ENCODE measurements around the gene CCDC177.

The CCDC177 gene

GRCh38 chr14:69572030-69572840 is 2.4 kb downstream of the CCDC177 start:
- H3K27ac ChIP-seq = no peak overlapping the region
- H3K4me3 ChIP-seq = peak overlapping the region; percentile 1 to 43 (median 27)

- peak overlapping the region in 6 of 7 experiments; percentile 1 to 43 (median 30) for H3K4me3 ChIP-seq
- no peak overlapping the region for H3K27ac ChIP-seq
Observed at GRCh38 chr14:69571449-69572029, 3.1 kb downstream of the CCDC177 start.

- no peak overlapping the region for H3K27ac ChIP-seq
- H3K4me3 ChIP-seq = no peak overlapping the region
Observed at GRCh38 chr14:69570836-69571330, 3.8 kb downstream of the CCDC177 start.

GRCh38 chr14:69569859-69570258 is 4.8 kb downstream of the CCDC177 start:
- Histone ChIP-seq H3K4me3 (no peak overlapping the region), H3K27ac (no peak overlapping the region)

GRCh38 chr14:69567563-69567962 is 7.1 kb downstream of the CCDC177 start:
- no peak overlapping the region for H3K4me3 ChIP-seq
- H3K27ac ChIP-seq = no peak overlapping the region

- no peak overlapping the region for H3K4me3 ChIP-seq
- no peak overlapping the region for H3K27ac ChIP-seq
Observed at GRCh38 chr14:69561893-69562292, 12.8 kb downstream of the CCDC177 start.

GRCh38 chr14:69560826-69561225 is 13.8 kb downstream of the CCDC177 start:
- H3K27ac ChIP-seq = no peak overlapping the region
- H3K4me3 ChIP-seq = no peak overlapping the region

GRCh38 chr14:69559581-69560011 is 15.1 kb downstream of the CCDC177 start:
- no peak overlapping the region for H3K27ac ChIP-seq
- no peak overlapping the region for H3K4me3 ChIP-seq

- Histone ChIP-seq H3K4me3 (no peak overlapping the region), H3K27ac (no peak overlapping the region)
Observed at GRCh38 chr14:69558774-69559173, 15.9 kb downstream of the CCDC177 start.

- Histone ChIP-seq H3K4me3 (no peak overlapping the region), H3K27ac (no peak overlapping the region)
Observed at GRCh38 chr14:69554500-69554899, 20.2 kb downstream of the CCDC177 start.

GRCh38 chr14:69553252-69553651 is 21.4 kb downstream of the CCDC177 start:
- Histone ChIP-seq H3K27ac (no peak overlapping the region), H3K4me3 (no peak overlapping the region)

- H3K27ac ChIP-seq = no peak overlapping the region
Observed at GRCh38 chr14:69551511-69551910, 23.2 kb downstream of the CCDC177 start.

GRCh38 chr14:69548566-69548965 is 26.1 kb downstream of the CCDC177 start:
- Histone ChIP-seq H3K27ac (no peak overlapping the region), H3K4me3 (no peak overlapping the region)

More at GRCh38 chr14:69551511-69551910, 23.2 kb downstream of the CCDC177 start:
- H3K4me3 ChIP-seq = no peak overlapping the region

- no peak overlapping the region for H3K27ac ChIP-seq
- no peak overlapping the region for H3K4me3 ChIP-seq
Observed at GRCh38 chr14:69547701-69548348, 26.8 kb downstream of the CCDC177 start.

- Histone ChIP-seq H3K27ac (peak overlapping the region in 1 of 21 experiments; percentile 2), H3K4me3 (no peak overlapping the region)
Observed at GRCh38 chr14:69543341-69544115, 31.1 kb downstream of the CCDC177 start.

- Histone ChIP-seq H3K4me3 (no peak overlapping the region), H3K27ac (no peak overlapping the region)
Observed at GRCh38 chr14:69542311-69542710, 32.4 kb downstream of the CCDC177 start.

GRCh38 chr14:69540654-69541335 is 33.9 kb downstream of the CCDC177 start:
- Histone ChIP-seq H3K4me3 (no peak overlapping the region), H3K27ac (no peak overlapping the region)

- Histone ChIP-seq H3K4me3 (no peak overlapping the region), H3K27ac (no peak overlapping the region)
Observed at GRCh38 chr14:69539631-69540410, 34.9 kb downstream of the CCDC177 start.

GRCh38 chr14:69538766-69539165 is 35.9 kb downstream of the CCDC177 start:
- H3K4me3 ChIP-seq = no peak overlapping the region
- H3K27ac ChIP-seq = no peak overlapping the region

Measured in skin epidermis (tissue), 12 donors.